GM12864 (cell line): ENCODE data around the gene AK5.

ENCODE experiments used
- DNase-seq: peaks from one replicate; pipeline ENCODE4 v3.0.0-alpha.2; 2011; ENCODE audit warnings: low read depth
- H3K4me3 ChIP-seq: 2 replicates; pipeline ENCODE4 v1.5.1; 2011; ENCODE audit warnings: mild to moderate bottlenecking, low read depth, low read length, control low read depth
- TF ChIP-seq, protein P1 (sequence below): IDR thresholded peaks from 2 replicates; pipeline ENCODE4 v1.5.1; 2011; ENCODE audit warnings: low read depth, mild to moderate bottlenecking, moderate library complexity, low read length, control low read depth, inconsistent platforms; ENCODE audit errors: missing control alignments

The AK5 gene

GRCh38 chr1:77283701-77284425 is 2.0 kb downstream of the AK5 start:
- TF ChIP-seq, protein P1, sequence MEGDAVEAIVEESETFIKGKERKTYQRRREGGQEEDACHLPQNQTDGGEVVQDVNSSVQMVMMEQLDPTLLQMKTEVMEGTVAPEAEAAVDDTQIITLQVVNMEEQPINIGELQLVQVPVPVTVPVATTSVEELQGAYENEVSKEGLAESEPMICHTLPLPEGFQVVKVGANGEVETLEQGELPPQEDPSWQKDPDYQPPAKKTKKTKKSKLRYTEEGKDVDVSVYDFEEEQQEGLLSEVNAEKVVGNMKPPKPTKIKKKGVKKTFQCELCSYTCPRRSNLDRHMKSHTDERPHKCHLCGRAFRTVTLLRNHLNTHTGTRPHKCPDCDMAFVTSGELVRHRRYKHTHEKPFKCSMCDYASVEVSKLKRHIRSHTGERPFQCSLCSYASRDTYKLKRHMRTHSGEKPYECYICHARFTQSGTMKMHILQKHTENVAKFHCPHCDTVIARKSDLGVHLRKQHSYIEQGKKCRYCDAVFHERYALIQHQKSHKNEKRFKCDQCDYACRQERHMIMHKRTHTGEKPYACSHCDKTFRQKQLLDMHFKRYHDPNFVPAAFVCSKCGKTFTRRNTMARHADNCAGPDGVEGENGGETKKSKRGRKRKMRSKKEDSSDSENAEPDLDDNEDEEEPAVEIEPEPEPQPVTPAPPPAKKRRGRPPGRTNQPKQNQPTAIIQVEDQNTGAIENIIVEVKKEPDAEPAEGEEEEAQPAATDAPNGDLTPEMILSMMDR = no peak
- DNase-seq = no peak
- no peak overlapping the region for H3K4me3 ChIP-seq

DNA sequence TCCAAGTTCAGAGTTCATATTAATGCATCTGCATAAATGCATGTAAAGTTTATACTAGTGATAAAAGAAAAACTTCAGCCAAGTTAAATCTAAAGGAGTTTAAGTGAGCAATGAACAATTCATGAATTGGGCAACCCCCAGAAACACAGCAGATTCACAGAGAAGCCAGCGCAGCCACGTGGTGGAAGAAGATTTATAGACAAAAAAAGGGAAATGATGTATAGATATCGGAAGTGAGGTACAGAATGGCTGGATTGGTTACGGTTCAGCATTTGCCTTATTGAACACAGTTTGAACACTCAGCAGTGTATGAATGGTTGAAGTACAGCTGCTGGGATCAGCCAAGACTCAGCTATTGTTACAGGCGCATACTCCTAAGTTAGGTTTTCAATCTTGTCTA is 5.7 kb downstream of the AK5 start:
- TF ChIP-seq, protein P1 = no peak
- no peak overlapping the region for H3K4me3 ChIP-seq
- DNase-seq = no peak

- no peak overlapping the region for H3K4me3 ChIP-seq
- TF ChIP-seq, protein P1 = no peak
- DNase-seq = no peak
Measured at GRCh38 chr1:77288275-77288674, 6.5 kb downstream of the AK5 start.

DNA sequence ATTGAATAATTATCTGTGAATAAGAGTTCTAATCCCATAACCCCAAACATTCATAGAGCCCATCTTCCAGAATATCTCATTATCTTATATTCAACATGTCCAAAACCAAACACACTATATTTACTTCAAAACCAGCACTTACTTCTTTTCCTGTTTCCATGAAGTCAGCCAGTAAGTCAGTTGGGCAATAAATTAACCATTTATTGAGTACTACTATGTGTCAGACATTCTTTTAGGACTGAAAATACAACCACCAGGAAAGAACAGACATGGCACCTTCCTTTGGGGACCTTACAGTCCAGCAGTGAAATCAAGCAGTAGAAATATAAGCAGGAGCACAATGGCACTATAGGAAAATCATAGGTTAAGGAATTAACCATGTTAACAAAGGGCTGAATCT is 8.8 kb downstream of the AK5 start:
- TF ChIP-seq, protein P1 = no peak
- DNase-seq = no peak
- H3K4me3 ChIP-seq = no peak overlapping the region

DNA sequence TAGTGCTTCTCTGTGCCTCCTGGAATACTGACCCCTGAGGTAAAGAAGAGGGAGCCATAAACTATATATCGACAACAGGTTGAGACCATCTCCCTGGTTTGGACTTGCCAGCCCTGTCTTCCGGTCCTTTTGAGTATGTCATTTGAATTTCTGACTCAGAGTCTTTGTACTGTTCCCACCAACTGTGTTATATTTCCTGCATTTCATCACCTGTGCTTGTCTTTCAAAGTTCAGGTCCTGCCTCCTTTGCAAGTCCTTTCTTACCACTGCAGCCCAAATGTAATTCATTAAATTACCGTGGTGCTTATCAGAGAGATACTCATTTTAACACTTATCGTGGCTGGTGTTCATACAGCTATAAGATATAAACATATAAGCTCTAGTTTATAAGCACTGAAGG is 10.7 kb downstream of the AK5 start:
- H3K4me3 ChIP-seq = no peak overlapping the region
- TF ChIP-seq, protein P1 = no peak
- no peak for DNase-seq

- no peak for DNase-seq
- TF ChIP-seq, protein P1 = no peak
- no peak overlapping the region for H3K4me3 ChIP-seq
Measured at GRCh38 chr1:77300566-77300965, 18.7 kb downstream of the AK5 start.

DNA sequence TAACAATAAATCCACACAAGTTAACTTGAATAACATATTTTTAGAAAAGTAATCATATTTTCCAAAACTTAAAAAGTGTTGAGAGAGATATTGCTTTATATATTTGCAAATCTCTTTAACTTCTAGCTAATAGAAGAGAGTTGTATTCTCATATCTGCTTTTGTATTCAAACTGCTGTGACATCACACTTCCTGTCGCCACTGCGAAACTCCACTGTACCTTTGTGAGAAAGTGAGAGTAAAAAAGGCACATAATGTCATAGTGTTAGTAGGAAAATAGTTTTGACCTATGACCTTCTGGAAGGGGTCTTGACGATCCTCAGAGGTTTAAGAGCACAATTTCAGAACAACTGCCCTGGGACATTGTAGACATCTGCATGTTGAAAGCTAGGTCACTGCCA is 21.6 kb downstream of the AK5 start:
- TF ChIP-seq, protein P1 = no peak

More for the DNA sequence above, 21.6 kb downstream of the AK5 start:
- DNase-seq = no peak
- H3K4me3 ChIP-seq = no peak overlapping the region
